Measurements from ENCODE around the gene ASIC4. TPM values are rescaled to one million over a fixed set of nuclear protein-coding genes. Genes with fewer than 3 reads are reported as not detected.

ASIC4 gene
- total RNA-seq, 1 donor from 2014 or later, result not detected

GRCh38 chr2:219512524-219513216 lies 1.6 kb upstream of the ASIC4 start:
- DNase-seq (ENCODE audit: extremely low read depth, low read depth, low spot score), result no peak

GRCh38 chr2:219513787-219514186 lies 495 bp upstream of the ASIC4 start:
- no peak for DNase-seq (ENCODE audit: extremely low read depth, low read depth, low spot score)

DNA sequence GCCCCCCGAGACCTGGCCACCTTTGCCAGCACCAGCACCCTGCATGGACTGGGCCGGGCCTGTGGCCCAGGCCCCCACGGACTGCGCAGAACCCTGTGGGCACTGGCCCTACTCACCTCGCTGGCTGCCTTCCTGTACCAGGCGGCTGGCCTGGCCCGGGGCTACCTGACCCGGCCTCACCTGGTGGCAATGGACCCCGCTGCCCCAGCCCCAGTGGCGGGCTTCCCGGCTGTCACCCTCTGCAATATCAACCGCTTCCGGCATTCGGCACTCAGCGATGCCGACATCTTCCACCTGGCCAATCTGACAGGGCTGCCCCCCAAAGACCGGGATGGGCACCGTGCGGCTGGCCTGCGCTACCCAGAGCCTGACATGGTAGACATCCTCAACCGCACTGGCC lies 554 bp downstream of the ASIC4 start:
- no peak for DNase-seq (ENCODE audit: extremely low read depth, low read depth, low spot score)

DNA sequence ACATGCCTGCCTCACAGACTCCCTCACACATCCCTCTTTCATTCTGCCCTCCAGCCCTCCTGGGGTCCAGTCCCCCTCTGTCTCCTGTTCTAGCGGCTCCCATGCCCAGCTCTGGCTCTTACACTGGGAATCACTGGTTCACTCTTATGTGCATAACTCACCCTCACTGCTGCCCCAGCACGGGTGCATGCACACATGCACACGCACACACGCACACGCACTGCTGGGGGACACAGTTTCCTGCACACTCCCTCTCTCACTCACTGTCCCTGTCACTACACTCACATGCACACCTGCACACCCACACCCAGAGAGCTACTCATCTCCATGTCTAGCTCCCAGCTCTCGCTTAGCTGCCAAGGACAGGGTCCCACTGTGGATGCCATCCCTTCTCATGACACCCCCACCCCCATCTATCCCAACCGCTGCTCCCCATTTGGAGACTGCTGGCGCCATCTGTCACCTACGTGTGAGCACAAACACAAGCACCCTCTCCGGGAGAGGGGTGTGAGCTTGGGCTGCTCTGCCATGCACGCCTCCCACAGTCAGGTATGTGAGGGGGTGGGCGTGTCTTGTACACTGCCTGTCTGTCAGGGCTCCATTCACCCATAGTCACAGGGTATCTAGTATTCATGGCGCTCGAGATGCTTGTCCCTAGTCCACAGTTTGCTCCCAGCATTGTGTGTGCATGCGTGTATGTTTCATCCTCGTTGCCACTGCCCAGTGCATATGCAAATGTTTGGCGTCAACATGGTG lies 1.8 kb downstream of the ASIC4 start:
- DNase-seq (ENCODE audit: extremely low read depth, low read depth, low spot score), result no peak

DNA sequence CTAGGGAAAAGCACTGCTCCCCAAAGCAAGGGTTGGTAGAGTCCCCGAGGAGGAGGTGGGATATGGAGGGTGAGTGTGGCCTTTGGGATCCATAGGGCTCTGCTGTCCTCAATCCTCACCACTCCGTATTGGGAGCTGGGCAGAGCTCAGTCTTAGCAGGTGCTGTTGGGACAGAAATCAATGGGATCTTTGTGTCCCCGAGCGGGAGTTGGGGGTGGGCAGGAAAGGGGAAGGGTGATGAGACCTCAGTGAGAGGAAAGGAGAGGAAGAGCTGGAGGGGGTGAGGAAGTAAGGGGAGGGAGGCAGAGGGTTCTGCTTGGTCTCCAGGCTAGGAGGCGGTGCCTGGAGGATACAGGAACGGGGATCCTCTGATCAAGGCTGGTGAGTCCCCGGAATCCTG lies 2.6 kb downstream of the ASIC4 start:
- DNase-seq (ENCODE audit: extremely low read depth, low read depth, low spot score), result no peak

DNA sequence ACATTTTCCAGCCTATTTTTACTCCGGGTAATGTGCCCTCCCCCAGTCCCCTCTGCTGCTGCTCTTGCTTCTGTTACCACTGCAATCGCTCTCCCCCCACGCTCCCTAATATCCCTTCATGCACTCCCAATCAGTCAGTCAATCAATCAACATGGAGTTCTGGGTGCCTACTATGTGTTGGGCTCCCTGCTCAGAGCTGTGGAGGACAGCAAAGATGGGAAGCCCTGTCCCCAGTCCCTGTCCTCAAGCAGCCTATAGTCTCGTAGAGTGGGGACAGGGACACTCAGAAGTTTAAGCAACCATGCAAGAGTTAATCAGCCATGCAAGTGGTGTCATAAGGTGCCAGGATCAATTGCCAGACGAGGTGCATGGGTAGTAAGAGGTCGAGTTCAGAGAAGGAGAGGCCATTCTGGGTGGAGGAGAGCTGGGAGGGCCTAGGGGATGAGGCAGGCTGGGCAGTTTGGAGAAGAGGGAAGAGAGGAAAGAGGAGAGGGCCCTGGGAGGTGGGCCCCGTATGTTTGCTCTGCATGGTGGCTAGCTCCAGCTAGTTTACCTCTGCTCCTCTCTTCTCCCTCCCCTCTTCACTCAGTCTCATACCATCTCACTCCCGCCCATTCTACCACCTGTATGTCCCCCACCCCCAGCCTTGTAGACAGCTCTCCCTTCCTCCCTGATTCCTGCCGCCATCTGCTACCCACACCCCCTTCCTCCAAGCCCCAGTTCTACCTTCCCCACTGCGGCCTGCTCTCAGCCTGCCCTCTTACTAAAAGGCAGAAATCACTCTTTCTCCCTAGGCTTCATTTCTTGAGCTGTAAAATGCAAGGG lies 3.9 kb downstream of the ASIC4 start:
- DNase-seq (ENCODE audit: extremely low read depth, low read depth, low spot score), result no peak

DNA sequence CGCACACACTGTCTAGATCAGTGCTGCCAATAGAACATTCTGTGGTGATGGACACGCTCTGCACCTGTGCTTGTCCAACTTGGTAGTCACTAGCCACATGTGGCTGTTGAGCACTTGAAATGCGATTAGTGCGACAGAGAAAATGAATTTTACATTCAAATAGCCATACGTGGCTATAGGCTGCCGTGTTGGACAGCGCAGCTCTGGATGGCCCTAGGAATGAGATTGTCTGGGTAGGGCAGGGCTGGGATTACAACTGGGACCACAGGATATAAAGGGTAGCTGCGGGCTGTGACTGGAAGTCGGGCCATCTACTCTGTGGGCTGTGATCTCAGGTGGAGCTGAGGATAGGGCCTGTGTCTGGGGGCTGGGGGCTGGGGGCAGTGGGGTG lies 5.2 kb downstream of the ASIC4 start:
- no peak for DNase-seq (ENCODE audit: extremely low read depth, low read depth, low spot score)

DNA sequence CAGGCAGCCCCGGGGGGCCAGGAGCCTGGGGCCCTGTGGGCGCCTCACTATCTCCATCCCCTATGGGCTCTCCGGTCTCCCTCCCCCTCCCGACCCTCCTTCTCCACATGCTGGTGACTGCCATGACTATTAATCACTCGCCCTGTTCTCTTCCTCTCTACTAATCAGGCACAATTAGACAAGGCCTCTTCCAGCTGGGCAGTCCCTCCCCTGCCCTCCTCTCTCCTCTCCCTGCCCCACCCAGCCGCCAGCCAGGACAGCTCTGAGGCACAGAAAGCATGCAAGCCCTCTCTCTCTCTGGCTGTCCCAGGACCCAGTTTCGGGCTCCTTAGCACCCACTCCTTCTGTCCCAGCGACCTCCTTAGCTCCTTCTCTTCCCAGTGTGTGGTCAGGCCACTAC lies 5.8 kb downstream of the ASIC4 start:
- no peak for DNase-seq (ENCODE audit: extremely low read depth, low read depth, low spot score)

DNA sequence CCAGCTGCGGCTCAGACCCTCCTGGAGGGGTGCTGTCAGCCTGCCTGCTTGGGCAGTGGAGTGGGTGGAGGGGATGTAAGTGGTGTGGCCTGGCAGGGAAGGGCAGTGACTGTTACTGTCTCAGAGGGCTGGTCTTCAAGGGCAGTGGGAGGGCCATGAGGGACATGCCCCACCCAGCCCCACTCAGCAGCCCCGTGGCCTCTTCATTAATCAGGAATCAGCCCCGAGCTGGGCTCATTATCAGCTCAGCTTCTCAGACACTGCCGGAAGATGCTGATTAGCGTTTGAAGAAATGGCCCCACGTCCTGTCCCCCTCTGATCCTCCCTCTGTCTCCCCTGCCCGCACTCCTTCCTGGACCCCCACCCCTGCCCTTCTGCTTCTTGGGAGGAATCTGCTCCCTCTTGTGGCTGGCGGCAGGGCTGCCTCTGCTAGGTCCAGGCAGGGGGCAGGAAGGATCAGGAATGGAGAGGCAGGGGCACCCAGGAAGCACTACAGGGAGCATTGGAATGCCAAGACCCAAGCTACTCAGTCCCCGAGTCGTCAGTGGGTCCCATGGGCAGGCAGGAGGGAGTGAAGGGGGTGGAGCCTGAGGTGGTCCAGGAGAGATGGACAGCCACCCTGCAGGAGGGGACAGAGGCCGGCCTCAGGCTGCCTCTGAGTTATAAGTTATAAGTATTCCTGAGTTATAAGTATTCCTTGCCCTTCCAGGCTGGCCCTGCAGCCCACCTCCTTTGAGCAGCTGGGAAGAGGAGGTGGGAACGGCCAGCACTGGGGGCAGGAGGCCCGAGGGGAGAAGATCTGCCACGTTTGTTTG lies 7.0 kb downstream of the ASIC4 start:
- DNase-seq (ENCODE audit: extremely low read depth, low read depth, low spot score), result no peak

- DNase-seq (ENCODE audit: extremely low read depth, low read depth, low spot score), result no peak
Observed at GRCh38 chr2:219522111-219523030, 8.1 kb downstream of the ASIC4 start.

- DNase-seq (ENCODE audit: extremely low read depth, low read depth, low spot score), result no peak
Observed at GRCh38 chr2:219523031-219523671, 8.9 kb downstream of the ASIC4 start.

- DNase-seq (ENCODE audit: extremely low read depth, low read depth, low spot score), result no peak
Observed at GRCh38 chr2:219524817-219525216, 10.5 kb downstream of the ASIC4 start.

- no peak for DNase-seq (ENCODE audit: extremely low read depth, low read depth, low spot score)
Observed at GRCh38 chr2:219525533-219526232, 11.4 kb downstream of the ASIC4 start.

DNA sequence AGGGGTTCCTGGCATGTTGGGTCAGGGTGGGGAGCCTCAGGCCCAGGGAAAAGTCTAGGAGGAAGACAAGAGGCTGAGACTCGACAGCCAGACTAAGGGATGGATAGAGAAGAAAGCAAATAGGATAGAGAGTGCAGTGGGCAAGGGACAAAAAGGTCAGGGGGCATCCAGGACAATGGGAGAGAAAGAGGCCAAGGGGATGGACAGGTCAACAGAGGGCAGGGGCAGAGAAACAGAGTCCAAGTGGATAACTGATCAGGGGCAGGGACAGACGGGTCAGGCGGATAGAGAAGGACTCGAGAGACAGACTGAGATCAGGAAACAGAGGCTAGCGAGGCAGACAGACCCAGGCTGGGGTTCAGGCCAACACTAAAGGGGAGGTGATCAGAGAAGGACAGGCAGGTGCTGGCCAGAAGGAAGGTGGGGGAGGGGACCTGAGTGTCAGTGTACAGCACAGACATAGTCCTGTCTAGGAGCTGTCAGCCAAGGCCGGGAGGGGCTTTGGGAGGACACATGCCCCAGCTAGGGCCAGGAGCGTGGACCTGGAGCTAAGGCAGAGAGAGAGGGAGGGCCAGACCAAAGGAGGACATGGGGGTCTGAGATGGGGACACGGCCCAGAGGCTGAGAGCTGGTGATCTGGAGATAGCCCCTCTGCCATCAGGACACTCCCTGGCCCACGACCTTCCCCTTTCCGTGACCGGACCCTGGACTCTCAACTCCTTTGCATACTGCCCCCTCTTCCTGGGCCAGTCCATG lies 12.2 kb downstream of the ASIC4 start:
- no peak for DNase-seq (ENCODE audit: extremely low read depth, low read depth, low spot score)

DNA sequence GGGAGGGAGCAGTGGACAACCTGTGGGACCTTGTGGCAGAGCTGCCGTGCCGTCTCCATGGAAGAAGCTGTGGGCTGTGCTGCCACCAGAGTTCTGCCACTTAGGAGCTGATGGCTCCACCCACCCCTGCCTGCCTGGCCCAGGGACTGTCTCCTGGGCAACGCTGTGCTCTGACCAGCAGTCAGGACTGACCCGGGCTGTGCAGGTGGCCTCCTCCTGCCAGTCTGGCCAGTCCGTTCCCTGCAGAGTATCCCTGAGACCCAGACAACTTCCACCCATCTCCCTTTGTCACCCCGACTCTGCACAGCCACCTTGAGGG lies 12.8 kb downstream of the ASIC4 start:
- DNase-seq (ENCODE audit: extremely low read depth, low read depth, low spot score), result no peak

GRCh38 chr2:219527472-219527871 lies 13.2 kb downstream of the ASIC4 start:
- DNase-seq (ENCODE audit: extremely low read depth, low read depth, low spot score), result no peak

DNA sequence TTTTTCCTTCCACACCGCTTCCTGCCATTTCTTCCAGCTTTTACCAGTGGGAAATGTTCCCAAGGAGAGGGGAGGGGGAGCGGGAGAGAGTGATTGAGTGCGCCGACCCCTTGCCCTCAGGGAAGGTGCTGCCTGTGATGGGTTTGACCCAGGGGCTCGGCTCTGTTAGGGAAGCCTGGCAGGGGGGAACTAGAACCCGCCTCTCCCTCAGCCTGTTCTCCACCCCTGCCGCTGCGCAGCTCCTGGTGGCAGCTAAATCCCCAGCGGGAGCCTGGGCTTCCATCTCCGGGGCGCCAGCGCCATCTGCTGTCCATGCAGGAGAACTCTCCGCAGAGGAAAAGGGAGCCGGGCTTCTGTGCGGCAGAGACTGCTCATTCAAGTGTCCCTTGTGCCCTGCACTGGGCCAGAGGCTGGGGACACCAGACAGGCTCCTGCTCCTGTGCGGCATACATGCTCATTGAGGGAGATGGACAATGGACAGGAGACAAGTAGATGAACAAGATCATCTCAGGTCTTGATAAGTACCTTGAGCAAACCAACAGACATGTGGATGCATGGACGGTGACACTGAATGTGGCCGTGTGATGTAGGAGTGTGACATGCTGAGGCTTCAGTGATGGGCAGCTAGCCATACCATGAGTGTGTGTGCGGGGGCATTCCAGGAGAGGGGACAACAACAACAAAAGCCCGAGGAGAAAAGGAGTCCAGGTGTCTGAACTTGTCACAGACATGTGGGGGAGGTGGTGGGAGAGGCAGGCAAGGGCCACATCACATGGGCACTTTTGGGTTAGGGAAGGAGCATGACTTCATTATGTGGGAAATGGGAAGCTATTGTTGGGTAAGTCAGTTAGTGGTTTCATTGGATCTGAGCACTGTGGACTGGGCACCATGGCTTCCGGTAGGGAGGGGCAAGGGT lies 16.0 kb downstream of the ASIC4 start:
- DNase-seq (ENCODE audit: extremely low read depth, low read depth, low spot score), result no peak

Measured in glomerular endothelial cell (primary cell).